ENCODE data around the gene SEC14L2.
"Not testable (repeated sequence)": the region's sequence is repeated elsewhere in the genome, so short reads cannot be mapped to it uniquely, and the experiment has no call there.

DNA sequence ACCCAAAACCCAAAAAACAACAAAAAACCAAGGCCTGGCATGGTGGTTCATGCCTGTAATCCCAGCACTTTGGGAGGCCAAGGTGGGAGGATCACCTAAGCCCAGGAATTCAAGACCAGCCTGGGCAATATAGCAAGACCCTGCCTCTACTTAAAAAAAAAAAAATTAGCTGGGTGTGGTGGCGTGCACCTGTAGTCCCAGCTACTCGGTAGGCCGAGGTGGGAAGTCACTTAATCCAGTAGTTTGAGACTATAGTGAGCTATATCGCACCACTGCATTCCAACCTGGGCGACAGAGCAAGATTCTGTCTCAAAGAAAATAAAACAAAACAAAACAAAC, 5.9 kb downstream of the SEC14L2 start:
- TF ChIP-seq STAT3 (IDR thresholded peaks at IDR 0.05; ENCODE audit: low read depth, low read length); KLF5 (IDR thresholded peaks at IDR 0.05; ENCODE audit: partially characterized antibody); CHD4 (IDR thresholded peaks at IDR 0.05); SP1 (IDR thresholded peaks at IDR 0.05; ENCODE audit: low read depth, low read length); CBX3 (IDR thresholded peaks at IDR 0.05; ENCODE audit: borderline replicate concordance, low read depth): not testable (repeated sequence)

All from GM12878 (cell line).